Smooth muscle cell (in vitro differentiated cells): ENCODE data around the gene IL16. TPM values are rescaled to one million over a fixed set of nuclear protein-coding genes. Genes with fewer than 3 reads are reported as not detected.
"Not testable (repeated sequence)": the region's sequence is repeated elsewhere in the genome, so short reads cannot be mapped to it uniquely, and the experiment has no call there.

ENCODE experiments used
- DNase-seq: peaks from one replicate; lab custom pipeline; 2025; ENCODE audit not compliant: unreplicated experiment; lab: John Stamatoyannopoulos, UW
- H2AFZ ChIP-seq: fragments of 200-600 bp; sonication (generic); 2 replicates; pipeline ENCODE4 v1.6.0; 2016; ENCODE audit warnings: antibody characterized with exemption, low read depth, mild to moderate bottlenecking
- H3F3A ChIP-seq: fragments of 200-600 bp; sonication (generic); 2 replicates; pipeline ENCODE4 v1.6.0; 2017; ENCODE audit warnings: antibody characterized with exemption, low read depth
- H3K27ac ChIP-seq: fragments of 200-600 bp; sonication (generic); 2 replicates; pipeline ENCODE4 v1.5.1; 2016; ENCODE audit warnings: low read depth, mild to moderate bottlenecking
- H3K27me3 ChIP-seq: fragments of 200-600 bp; sonication (generic); 2 replicates; pipeline ENCODE4 v1.6.1; 2016; ENCODE audit warnings: low read depth, mild to moderate bottlenecking
- H3K36me3 ChIP-seq: fragments of 200-600 bp; sonication (generic); 2 replicates; pipeline ENCODE4 v1.5.1; 2016; ENCODE audit warnings: low read depth
- H3K4me1 ChIP-seq: fragments of 200-600 bp; sonication (generic); 2 replicates; pipeline ENCODE4 v1.5.1; 2016; ENCODE audit warnings: low read depth
- H3K4me2 ChIP-seq: fragments of 200-600 bp; sonication (generic); 2 replicates; pipeline ENCODE4 v1.6.0; 2016; ENCODE audit warnings: mild to moderate bottlenecking
- H3K4me3 ChIP-seq: fragments of 200-600 bp; sonication (generic); 2 replicates; pipeline ENCODE4 v1.5.1; 2016; ENCODE audit warnings: mild to moderate bottlenecking
- H3K79me2 ChIP-seq: fragments of 200-600 bp; sonication (generic); 2 replicates; pipeline ENCODE4 v1.6.0; 2016; ENCODE audit warnings: low read depth, mild to moderate bottlenecking
- H3K9ac ChIP-seq: fragments of 200-600 bp; sonication (generic); 2 replicates; pipeline ENCODE4 v1.6.0; 2016; ENCODE audit warnings: low read depth
- H3K9me3 ChIP-seq: fragments of 200-600 bp; sonication (generic); replicated peaks from 2 replicates; pipeline ENCODE4 v1.5.1; 2016; ENCODE audit warnings: low read depth
- H4K20me1 ChIP-seq: fragments of 200-600 bp; sonication (generic); 2 replicates; pipeline ENCODE4 v1.6.0; 2016; ENCODE audit warnings: low read depth
- CTCF ChIP-seq: fragments of 200-600 bp; sonication (generic); IDR thresholded peaks from 2 replicates; pipeline ENCODE4 v1.5.1; 2017; ENCODE audit warnings: borderline replicate concordance, mild to moderate bottlenecking, antibody characterized with exemption; ENCODE audit not compliant: insufficient read depth, poor library complexity, severe bottlenecking
- WGBS: methylation state at CpG from one replicate; pipeline ENCODE4 v1.1.7; 2016; ENCODE audit warnings: low lambda C conversion rate; 5-methylcytosine and 5-hydroxymethylcytosine counted together
- polyA plus RNA-seq: library from polyadenylated mRNA; unstranded; fragments of >200 nt; fragmentation: Nextera tagmentation; extraction: Ambion mirVana; gene quantifications from 2 replicates; pipeline ENCODE4 v1.2.1, GENCODE V29; 2016
- total RNA-seq: library from RNA; depleted of rRNA; stranded (reverse); fragments of >200 nt; gene quantifications from 2 replicates; pipeline ENCODE4 v1.2.3, GENCODE V29; 2014

Gene IL16
- total and polyA plus RNA-seq, 2 experiments from 2014 or later = 1.3 to 1.4 TPM

- Histone ChIP-seq H3F3A (peaks cover 24% of the 10 kb centered on the region), H3K4me1 (peaks cover 11% of the 10 kb centered on the region), H4K20me1 (peaks cover 4% of the 10 kb centered on the region), H3K9ac (peak overlapping the region; percentile 0), H3K27ac (peak overlapping the region; percentile 72), H3K36me3 (no peaks in the 10 kb centered on the region), H3K4me3 (no peak overlapping the region), H2AFZ (peak overlapping the region; percentile 28), H3K79me2 (no peaks in the 10 kb centered on the region), H3K27me3 (no peaks in the 10 kb centered on the region), H3K4me2 (peak overlapping the region; percentile 33), H3K9me3 (no peaks in the 10 kb centered on the region)
- TF ChIP-seq CTCF = no peak
- DNase-seq = no peak
- WGBS = 48% methylated on average over 3 of the region's 3 CpGs
These were observed 130.8 kb downstream of the IL16 start for GRCh38 chr15:81327516-81327915.

- Histone ChIP-seq H3K9me3 (no peaks in the 10 kb centered on the region), H3K4me3 (no peak overlapping the region), H3F3A (peaks cover 24% of the 10 kb centered on the region), H4K20me1 (peaks cover 4% of the 10 kb centered on the region), H3K4me2 (no peak overlapping the region), H3K79me2 (no peaks in the 10 kb centered on the region), H3K4me1 (peaks cover 11% of the 10 kb centered on the region), H3K27me3 (no peaks in the 10 kb centered on the region), H3K27ac (no peak overlapping the region), H3K36me3 (no peaks in the 10 kb centered on the region), H2AFZ (no peak overlapping the region), H3K9ac (no peak overlapping the region)
- no peak for DNase-seq
- 98% methylated on average over 2 of the region's 2 CpGs for WGBS
- TF ChIP-seq CTCF = no peak
These were observed 132.8 kb downstream of the IL16 start for GRCh38 chr15:81329446-81329845.

- Histone ChIP-seq H3K4me2 (peak overlapping the region; percentile 70), H3K36me3 (no peaks in the 10 kb centered on the region), H3K9me3 (no peaks in the 10 kb centered on the region), H3K79me2 (no peaks in the 10 kb centered on the region), H3K27me3 (no peaks in the 10 kb centered on the region), H3K4me3 (peak overlapping the region; percentile 21), H2AFZ (no peak overlapping the region), H4K20me1 (peaks cover 4% of the 10 kb centered on the region), H3K27ac (peak overlapping the region; percentile 50), H3K4me1 (peaks cover 11% of the 10 kb centered on the region), H3F3A (peaks cover 24% of the 10 kb centered on the region), H3K9ac (no peak overlapping the region)
- DNase-seq = no peak
- no peak for TF ChIP-seq CTCF
- WGBS = 65% methylated on average over 5 of the region's 5 CpGs
These were observed 133.8 kb downstream of the IL16 start for GRCh38 chr15:81330366-81331090.

- not testable (repeated sequence) for H3K79me2 ChIP-seq, H3K36me3 ChIP-seq, H3K27me3 ChIP-seq, DNase-seq, H3K9me3 ChIP-seq, H2AFZ ChIP-seq, H4K20me1 ChIP-seq, H3K9ac ChIP-seq
- Histone ChIP-seq H3K4me3 (peak overlapping the region; percentile 21), H3K27ac (peak overlapping the region; percentile 50), H3F3A (peaks cover 20% of the 10 kb centered on the region), H3K4me2 (peak overlapping the region; percentile 70), H3K4me1 (peaks cover 11% of the 10 kb centered on the region)
- 33% methylated on average over 9 of the region's 9 CpGs for WGBS
These were observed 134.5 kb downstream of the IL16 start for GRCh38 chr15:81331141-81331540.
